Measurements from ENCODE around the gene NR2C2AP. TPM values are rescaled to one million over a fixed set of nuclear protein-coding genes. Genes with fewer than 3 reads are reported as not detected.

NR2C2AP gene
- total RNA-seq, 4 donors from 2014 or later, result 13.7 to 24.2 (median 22.5) TPM

DNA sequence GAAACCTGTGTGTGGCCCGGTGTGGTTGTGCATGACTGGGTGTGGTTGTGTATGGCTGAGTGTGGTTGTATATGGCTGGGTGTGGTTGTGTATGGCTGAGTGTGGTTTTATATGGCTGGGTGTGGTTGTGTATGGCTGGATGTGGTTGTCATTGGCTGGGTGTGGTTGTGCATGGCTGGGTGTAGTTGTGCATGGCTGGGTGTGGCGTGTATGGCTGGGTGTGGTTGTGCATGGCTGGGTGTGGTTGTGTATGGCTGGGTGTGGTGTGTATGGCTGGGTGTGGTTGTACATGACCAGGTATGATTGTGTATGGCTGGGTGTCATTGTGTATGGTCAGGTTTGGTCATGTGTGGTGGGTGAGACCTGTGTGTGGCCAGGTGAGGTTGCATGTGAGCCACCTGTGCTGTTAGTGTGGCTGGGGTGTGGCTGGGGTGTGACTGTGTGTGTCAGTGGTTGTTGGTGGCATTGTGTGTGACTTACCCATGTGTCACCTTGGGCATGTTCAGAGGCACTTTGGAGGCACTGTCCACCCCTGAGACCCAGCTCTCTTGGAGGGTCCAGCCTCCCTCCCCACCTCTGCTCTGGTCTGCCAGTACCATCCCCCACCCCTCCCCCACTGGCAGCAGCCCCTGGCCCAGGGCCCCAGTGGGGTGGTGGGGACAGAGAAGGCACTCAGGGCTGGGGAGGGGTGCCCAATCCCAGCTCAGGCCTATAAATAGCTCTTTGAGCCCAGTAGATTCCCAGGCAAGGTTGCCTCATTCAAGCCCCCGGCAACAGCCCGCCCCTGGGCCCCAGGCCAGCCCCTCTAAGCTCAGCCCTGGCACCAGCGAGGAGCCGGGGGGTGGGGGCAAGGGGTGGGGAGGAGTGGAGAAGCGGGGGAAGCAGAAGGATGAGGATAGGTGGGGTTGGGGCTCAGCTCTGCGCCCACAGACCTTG lies 4.7 kb upstream of the NR2C2AP start:
- no peak overlapping the region for H3K4me3 ChIP-seq (ENCODE audit: low read depth, poor library complexity, severe bottlenecking)
- 40 to 45% methylated on average over 8 of the region's 8 CpGs for WGBS, 2 donors
- intact Hi-C loops (cut with DNase I; ENCODE audit: low total_unique reads), result no loop called here
- TF ChIP-seq POLR2A (IDR thresholded peaks at IDR 0.05), result no peak
- TF ChIP-seq, protein P1, sequence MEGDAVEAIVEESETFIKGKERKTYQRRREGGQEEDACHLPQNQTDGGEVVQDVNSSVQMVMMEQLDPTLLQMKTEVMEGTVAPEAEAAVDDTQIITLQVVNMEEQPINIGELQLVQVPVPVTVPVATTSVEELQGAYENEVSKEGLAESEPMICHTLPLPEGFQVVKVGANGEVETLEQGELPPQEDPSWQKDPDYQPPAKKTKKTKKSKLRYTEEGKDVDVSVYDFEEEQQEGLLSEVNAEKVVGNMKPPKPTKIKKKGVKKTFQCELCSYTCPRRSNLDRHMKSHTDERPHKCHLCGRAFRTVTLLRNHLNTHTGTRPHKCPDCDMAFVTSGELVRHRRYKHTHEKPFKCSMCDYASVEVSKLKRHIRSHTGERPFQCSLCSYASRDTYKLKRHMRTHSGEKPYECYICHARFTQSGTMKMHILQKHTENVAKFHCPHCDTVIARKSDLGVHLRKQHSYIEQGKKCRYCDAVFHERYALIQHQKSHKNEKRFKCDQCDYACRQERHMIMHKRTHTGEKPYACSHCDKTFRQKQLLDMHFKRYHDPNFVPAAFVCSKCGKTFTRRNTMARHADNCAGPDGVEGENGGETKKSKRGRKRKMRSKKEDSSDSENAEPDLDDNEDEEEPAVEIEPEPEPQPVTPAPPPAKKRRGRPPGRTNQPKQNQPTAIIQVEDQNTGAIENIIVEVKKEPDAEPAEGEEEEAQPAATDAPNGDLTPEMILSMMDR (IDR thresholded peaks at IDR 0.05), result no peak
- no peak for DNase-seq (ENCODE audit: low spot score in 2 of 2)

DNA sequence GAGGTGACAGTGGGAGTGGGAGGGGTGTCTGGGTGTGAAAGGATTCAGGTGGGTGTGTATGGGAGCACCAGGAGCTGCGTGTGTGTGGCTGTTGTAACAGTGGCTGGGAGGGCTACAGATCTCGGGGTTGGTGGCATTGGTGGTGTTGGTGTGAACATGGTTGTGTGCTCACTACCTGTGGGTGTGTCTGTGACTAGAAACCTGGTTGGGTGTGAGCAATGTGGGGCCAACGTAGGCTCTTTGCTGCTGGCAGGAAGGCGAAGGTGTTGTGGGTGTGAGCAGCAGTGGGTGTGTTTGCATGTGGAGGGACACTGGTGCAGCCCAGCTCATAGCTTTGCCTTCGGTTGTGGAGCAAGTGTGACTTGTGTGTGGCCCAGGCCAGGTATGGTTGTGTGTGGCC lies 3.7 kb upstream of the NR2C2AP start:
- TF ChIP-seq, protein P1 (IDR thresholded peaks at IDR 0.05), result no peak
- no peak for TF ChIP-seq POLR2A (IDR thresholded peaks at IDR 0.05)
- no peak overlapping the region for H3K4me3 ChIP-seq (ENCODE audit: low read depth, poor library complexity, severe bottlenecking)
- 63 to 67% methylated on average over 5 of the region's 5 CpGs for WGBS, 2 donors
- DNase-seq (ENCODE audit: low spot score in 2 of 2), result no peak
- intact Hi-C loops (cut with DNase I; ENCODE audit: low total_unique reads), result no loop called here

DNA sequence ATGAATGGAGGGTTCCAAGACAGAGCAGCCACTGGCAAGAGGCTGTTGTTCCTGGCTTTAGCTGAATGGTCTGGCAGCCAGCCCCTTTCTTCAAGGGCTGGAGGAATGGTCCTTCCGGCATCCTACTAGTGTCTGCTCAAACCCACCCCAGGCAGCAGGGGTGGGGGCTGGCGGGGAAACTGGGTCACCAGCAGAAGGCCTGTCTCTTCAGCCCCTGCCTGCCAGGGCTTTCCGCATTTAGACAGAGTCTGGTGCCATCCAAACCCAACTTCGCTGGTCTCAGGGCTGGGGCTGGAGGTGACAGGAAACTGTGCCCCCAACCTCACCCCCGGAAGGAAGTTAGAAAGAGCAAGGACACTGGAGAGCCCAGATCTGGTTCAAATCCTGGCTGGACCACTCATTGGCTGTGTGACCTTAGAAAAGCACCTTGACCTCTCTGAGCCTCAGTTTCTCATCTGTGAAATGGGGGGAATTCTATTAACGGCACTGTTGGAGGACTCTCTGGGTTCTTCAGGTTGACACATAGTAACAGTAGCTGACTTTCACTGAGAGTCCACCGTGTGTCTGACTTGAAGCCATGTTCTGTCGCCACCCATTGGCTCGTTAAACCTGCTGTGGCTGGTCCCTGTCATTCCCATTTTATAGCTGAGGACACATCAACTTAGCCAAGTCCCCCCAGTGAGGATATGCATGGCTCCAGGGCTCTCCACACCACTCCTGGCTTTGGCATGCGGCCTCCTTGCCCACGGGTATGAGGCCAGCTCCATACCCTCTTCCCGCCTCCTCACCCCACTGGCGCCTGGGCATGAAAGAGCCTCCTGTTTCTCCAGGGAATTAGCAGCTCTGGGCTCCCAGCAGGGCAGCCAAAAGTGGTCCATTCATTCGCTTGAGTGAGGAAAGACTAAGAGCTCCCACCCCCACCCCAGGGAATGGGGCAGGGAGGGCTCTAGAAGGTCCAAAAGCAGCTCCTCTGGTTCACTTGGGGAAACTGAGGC lies 2.5 kb upstream of the NR2C2AP start:
- no peak for TF ChIP-seq POLR2A (IDR thresholded peaks at IDR 0.05)
- TF ChIP-seq, protein P1 (IDR thresholded peaks at IDR 0.05), result no peak
- no peak for DNase-seq (ENCODE audit: low spot score in 2 of 2)
- no peak overlapping the region for H3K4me3 ChIP-seq (ENCODE audit: low read depth, poor library complexity, severe bottlenecking)
- 47 to 55% methylated on average over 13 to 14 of the region's 14 CpGs for WGBS, 2 donors
- intact Hi-C loops (cut with DNase I; ENCODE audit: low total_unique reads), result no loop called here

DNA sequence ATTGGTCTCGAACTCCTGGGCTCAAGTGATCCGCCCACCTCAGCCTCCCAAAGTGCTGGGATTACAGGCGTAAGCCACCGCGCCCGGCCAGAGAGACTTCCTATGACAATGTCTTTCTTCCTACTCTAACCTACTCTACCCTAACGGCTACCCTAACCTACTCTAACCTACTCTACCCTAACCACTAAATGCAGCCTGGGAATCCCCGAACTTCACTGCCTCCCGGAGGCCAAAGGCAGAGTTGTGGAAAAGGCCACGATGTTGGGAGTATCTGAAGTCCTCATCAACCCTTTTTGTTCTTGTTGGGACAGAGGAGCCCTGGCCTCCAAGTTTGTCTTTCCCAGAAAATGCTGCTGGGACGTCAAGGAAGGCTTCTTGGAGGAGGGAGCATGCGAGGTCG lies 967 bp upstream of the NR2C2AP start:
- TF ChIP-seq, protein P1 (IDR thresholded peaks at IDR 0.05), result no peak
- TF ChIP-seq POLR2A (IDR thresholded peaks at IDR 0.05), result no peak
- 71 to 81% methylated on average over 13 of the region's 13 CpGs for WGBS, 2 donors
- no peak overlapping the region for H3K4me3 ChIP-seq (ENCODE audit: low read depth, poor library complexity, severe bottlenecking)
- intact Hi-C loops (cut with DNase I; ENCODE audit: low total_unique reads), result no loop called here
- no peak for DNase-seq (ENCODE audit: low spot score in 2 of 2)

DNA sequence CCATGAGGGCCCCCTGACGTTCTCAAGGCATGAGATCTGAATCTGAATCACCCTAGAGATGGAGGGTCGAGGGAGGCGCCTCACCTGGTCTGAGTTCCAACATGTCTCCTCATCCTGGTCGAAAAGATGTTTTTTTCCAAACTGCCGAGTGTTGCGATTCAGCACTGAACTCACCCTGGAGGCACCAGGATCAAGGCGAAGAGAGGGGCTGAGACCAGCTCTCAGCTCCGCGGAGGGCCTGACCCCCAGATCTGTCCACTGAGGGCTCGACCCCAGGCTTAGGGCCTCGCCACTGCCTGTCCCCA lies 555 bp downstream of the NR2C2AP start:
- TF ChIP-seq POLR2A (IDR thresholded peaks at IDR 0.05), result no peak
- TF ChIP-seq, protein P1 (IDR thresholded peaks at IDR 0.05), result no peak
- WGBS, 2 donors, result 2 to 16% methylated on average over 11 of the region's 11 CpGs
- H3K4me3 ChIP-seq (ENCODE audit: low read depth, poor library complexity, severe bottlenecking), result peak overlapping the region; percentile 61
- intact Hi-C loops (cut with DNase I; ENCODE audit: low total_unique reads), result no loop called here
- DNase-seq (ENCODE audit: low spot score in 2 of 2), result no peak

Measured in lower leg skin (tissue), 4 donors.